GM19099 (cell line): Measurements from ENCODE around the gene IGHMBP2.

Experiments used
- POLR2A ChIP-seq: IDR thresholded peaks from 3 replicates; pipeline ENCODE4 v1.6.1; 2011; ENCODE audit warnings: low read depth; ENCODE audit not compliant: insufficient read length; ENCODE audit errors: extremely low read depth

The IGHMBP2 gene

DNA sequence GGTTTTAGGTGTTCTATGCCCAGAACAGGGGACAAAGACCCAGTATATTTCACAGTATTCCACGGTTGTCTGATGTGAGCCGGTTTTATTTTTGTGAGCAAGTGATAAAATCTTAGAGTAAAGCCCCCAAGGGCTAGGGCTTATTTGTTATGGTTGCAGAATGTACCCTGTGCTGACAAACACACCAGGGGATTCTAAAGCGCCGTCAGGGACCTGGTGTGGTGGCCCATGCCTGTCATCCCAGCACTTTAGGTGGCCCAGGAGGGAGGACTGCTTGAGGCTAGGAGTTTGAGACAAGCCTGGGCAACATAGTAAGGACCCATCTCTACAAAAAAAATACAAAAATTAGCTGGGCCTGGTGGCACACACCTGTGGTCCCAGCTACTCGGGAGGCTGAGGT lies 22.8 kb upstream of the IGHMBP2 start:
- no peak for TF ChIP-seq POLR2A

DNA sequence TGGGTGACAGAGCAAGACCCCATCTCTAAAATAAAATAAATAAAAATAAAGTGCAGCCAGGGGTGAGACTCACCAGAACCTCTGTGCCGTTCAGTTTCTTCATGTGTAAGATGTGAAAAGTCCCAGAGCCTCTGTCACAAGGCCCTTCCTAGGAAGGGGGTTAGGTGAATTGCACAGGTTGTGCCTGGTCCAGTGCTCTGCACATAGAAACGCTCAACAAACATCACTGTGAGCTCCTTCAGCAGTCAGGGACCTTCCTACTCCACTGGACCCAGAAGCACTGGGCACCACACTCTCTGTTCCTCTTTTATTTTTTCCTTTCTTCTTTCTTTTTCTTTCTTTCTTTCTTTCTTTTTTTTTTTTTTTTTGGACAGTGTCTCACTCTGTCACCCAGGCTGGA lies 22.4 kb upstream of the IGHMBP2 start:
- TF ChIP-seq POLR2A = no peak

GRCh38 chr11:68882391-68882790 lies 21.3 kb upstream of the IGHMBP2 start:
- TF ChIP-seq POLR2A = no peak

DNA sequence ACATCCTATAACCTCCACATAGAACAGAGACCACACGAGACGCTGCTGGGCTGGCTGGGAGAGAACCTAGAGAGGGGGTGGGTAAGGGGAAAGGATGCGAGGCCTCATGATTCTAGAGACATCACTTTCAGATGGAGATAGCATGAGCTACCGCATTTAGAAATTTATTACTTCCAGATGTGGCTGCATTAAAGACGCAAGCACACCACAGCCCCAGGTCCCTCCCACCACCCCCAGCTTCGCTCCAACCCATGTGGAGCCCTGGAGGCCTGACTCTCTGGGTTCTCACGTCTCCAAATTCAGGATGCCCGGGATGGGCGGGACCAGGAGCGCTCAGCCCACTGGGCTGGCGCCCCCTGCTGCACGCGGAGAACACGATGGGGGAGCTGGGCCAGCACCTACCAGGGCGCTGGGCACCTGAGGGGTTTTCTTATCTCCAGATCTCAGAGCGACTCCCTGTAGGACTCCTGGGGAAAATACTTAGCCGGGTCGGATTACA lies 13.7 kb upstream of the IGHMBP2 start:
- no peak for TF ChIP-seq POLR2A

DNA sequence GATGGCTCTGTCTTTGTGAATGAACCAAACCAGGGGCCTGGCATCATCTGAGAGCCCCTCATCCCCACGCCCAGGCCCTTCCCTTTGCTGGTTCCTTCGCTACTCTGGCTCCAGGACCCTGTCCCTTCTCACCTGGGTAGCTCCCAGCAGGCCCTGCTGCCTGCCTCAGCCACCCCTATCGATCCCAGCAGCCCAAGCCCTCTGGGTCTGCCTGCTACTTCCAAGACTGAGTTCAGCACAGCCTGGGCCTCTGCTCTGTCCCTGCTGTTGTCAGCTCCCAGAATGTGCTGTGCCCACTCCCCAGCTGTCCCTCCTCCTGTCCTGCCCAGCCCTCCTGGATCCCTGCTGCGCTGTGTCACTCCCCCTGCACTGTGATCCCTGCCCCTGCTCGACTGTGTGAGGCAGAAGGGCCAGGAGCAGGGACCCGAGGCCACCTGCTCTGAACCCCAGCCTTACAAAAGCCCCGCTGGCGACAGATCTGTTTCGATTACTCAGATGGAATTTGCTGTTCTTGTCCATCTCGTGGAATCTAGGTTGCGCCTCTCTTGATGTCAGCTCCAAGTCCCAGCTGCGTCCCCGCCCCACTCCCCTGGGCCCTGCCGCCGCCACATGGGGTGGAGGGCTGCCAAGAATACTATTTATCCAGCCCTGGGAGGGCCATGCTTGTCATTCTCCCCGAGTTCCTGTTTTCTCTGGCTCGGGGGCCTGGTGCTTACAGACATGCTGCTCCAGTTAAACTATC lies 13.0 kb upstream of the IGHMBP2 start:
- TF ChIP-seq POLR2A = no peak

DNA sequence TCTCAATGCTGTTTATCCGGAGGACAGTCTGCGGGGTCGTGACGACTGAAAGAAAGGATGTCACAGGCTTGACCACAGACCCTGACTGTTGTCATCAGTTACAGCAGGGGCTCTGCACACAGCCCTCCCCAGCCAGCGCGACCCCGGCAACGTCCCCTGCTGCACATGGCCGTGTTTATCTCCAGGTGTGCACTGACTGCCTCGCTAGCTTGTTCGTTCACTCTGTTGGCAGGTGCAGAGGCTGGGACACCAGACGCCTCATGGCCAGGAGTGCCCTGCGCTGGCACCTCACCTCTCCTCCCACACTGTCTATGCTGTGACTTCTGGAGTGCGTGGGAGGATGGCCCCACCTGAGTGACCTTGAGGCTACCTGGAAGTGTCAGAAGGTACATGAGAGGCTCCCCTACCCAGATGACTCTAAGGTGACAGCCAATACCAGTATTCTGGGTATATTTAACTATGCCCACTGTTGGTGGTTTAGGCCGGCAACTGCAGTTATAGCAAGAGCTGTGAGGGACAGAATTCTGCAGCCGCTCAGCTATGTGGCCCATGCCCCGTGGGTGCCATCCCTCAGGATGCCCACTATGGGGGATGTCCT lies 12.2 kb upstream of the IGHMBP2 start:
- TF ChIP-seq POLR2A = no peak

- no peak for TF ChIP-seq POLR2A
Observed at GRCh38 chr11:68892576-68892975, 11.1 kb upstream of the IGHMBP2 start.

DNA sequence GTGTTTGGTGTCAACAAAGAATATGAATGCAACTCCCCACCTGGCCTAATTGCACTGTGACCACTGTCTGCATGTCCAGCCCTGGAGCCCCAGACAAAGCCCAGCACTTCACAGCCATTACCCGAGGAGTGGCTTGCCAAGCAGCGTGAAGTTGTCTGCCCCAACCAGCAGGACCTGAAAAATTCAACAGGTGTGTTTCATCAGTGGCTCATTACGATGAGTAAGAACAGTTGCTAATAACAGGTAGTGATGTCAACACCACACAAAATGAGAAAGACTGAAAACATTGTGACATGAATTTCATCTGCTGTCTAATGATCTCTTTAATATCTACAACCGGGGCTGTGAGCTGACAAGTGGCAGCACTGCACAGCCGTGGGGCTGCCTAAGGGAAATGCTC lies 10.4 kb upstream of the IGHMBP2 start:
- TF ChIP-seq POLR2A = no peak

DNA sequence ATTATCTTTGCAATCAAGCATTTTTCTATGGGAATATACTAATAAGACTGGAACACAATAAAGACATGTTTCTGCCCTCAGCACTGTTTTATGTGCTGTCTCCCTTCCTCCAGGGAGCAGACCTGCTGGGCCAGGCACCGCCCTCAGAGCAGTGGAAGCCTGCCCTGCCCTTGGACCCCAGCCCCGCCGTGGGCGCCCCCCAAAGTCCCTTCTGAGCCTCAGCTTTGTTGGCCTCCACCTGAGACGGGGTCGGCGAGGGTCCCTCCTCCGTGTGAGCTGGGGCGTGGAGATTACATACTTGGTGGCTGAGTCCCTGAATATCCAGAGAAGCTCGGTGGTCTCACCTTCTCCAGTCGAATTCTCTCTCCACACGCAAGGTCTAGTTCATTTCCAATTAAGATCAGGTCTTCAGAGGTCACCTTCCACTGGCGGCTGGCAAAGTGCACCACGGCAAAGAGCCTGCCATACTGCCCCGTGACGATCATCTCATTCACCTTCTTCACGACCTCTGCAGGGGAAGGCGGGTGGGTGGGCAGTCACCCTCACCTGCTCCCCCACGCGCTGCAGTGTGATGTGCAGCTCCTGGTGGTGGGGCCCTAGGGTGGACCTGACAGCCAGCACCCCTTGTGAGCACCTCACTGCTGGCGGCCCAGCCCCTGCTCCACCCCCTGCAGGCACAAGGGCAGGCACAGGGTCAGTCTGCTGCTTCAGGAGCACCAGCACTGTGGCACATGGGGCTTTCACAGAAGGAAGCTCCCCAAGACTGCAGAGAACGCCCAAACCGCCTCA lies 7.3 kb upstream of the IGHMBP2 start:
- no peak for TF ChIP-seq POLR2A

GRCh38 chr11:68897441-68897840 lies 6.2 kb upstream of the IGHMBP2 start:
- no peak for TF ChIP-seq POLR2A

- no peak for TF ChIP-seq POLR2A
Observed at GRCh38 chr11:68900835-68901381, 2.8 kb upstream of the IGHMBP2 start.

- no peak for TF ChIP-seq POLR2A
Observed at GRCh38 chr11:68904248-68904847, 657 bp downstream of the IGHMBP2 start.

DNA sequence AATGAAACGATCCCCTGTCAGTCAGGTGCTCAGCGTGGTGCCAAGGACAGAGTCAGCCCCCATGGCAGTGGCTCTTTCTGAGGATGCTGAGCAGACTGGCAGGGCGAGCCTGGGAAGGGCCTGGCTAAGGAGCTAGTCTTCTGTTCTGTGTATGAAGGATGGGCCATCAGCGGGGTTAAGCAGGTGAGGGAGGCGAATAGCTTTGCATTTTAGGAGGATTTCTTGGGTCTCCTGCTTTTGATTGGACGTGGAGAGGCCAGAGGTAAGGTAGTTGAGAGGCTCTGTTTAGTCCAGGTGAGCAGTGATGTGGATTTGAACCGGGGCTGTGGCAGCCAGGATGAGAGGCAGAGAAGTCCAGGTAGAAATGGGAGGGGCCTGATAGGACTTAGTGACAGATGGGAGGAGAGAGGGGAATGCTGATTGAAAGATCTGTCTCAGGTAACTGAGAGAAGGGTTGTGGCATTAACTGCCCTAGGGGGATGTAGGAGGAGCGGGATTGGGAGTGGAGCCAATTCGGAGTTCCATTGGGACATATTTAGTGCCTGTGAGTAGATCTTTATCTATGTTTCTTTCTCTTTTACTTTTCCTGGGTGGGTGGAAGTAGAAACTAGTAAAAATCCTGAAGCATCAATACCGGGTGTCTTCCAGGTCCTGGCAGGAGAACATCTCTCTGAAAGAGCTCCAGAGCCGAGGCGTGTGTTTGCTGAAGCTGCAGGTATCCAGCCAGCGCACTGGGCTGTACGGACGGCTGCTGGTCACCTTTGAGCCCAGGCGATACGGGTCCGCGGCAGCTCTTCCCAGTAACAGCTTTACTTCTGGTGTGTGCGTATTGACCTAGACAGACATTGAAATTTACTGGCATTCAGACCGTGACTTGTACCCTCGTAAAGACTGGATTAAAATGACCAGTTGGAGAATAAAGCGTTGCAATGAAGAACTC lies 2.0 kb downstream of the IGHMBP2 start:
- no peak for TF ChIP-seq POLR2A

DNA sequence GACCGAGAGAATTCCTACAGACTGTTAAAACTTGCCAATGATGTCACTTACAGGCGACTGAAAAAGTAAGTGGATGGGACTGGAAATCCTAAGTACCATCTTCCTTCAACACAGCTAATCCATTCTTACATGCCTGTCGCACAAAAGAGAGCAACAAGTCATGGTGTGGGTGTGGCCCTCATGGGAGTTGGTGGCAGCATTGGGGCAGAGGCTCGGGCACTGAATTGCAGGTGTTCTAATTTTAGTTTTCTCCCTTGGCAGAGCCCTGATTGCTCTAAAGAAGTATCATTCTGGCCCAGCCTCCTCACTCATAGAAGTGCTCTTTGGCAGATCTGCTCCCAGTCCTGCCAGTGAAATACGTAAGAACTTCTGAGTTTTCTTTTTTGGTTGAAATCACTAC lies 4.6 kb downstream of the IGHMBP2 start:
- no peak for TF ChIP-seq POLR2A
